Smooth muscle cell (in vitro differentiated cells): ENCODE measurements around the gene SPAM1. TPM values are rescaled to one million over a fixed set of nuclear protein-coding genes. Genes with fewer than 3 reads are reported as not detected.

Experiments
- DNase-seq: peaks from one replicate; lab custom pipeline; 2025; ENCODE audit not compliant: unreplicated experiment; lab: John Stamatoyannopoulos, UW
- H2AFZ ChIP-seq: fragments of 200-600 bp; sonication (generic); 2 replicates; pipeline ENCODE4 v1.6.0; 2016; ENCODE audit warnings: antibody characterized with exemption, low read depth, mild to moderate bottlenecking
- H3F3A ChIP-seq: fragments of 200-600 bp; sonication (generic); 2 replicates; pipeline ENCODE4 v1.6.0; 2017; ENCODE audit warnings: antibody characterized with exemption, low read depth
- H3K27ac ChIP-seq: fragments of 200-600 bp; sonication (generic); 2 replicates; pipeline ENCODE4 v1.5.1; 2016; ENCODE audit warnings: low read depth, mild to moderate bottlenecking
- H3K27me3 ChIP-seq: fragments of 200-600 bp; sonication (generic); 2 replicates; pipeline ENCODE4 v1.6.1; 2016; ENCODE audit warnings: low read depth, mild to moderate bottlenecking
- H3K36me3 ChIP-seq: fragments of 200-600 bp; sonication (generic); 2 replicates; pipeline ENCODE4 v1.5.1; 2016; ENCODE audit warnings: low read depth
- H3K4me1 ChIP-seq: fragments of 200-600 bp; sonication (generic); 2 replicates; pipeline ENCODE4 v1.5.1; 2016; ENCODE audit warnings: low read depth
- H3K4me2 ChIP-seq: fragments of 200-600 bp; sonication (generic); 2 replicates; pipeline ENCODE4 v1.6.0; 2016; ENCODE audit warnings: mild to moderate bottlenecking
- H3K4me3 ChIP-seq: fragments of 200-600 bp; sonication (generic); 2 replicates; pipeline ENCODE4 v1.5.1; 2016; ENCODE audit warnings: mild to moderate bottlenecking
- H3K79me2 ChIP-seq: fragments of 200-600 bp; sonication (generic); 2 replicates; pipeline ENCODE4 v1.6.0; 2016; ENCODE audit warnings: low read depth, mild to moderate bottlenecking
- H3K9ac ChIP-seq: fragments of 200-600 bp; sonication (generic); 2 replicates; pipeline ENCODE4 v1.6.0; 2016; ENCODE audit warnings: low read depth
- H3K9me3 ChIP-seq: fragments of 200-600 bp; sonication (generic); replicated peaks from 2 replicates; pipeline ENCODE4 v1.5.1; 2016; ENCODE audit warnings: low read depth
- H4K20me1 ChIP-seq: fragments of 200-600 bp; sonication (generic); 2 replicates; pipeline ENCODE4 v1.6.0; 2016; ENCODE audit warnings: low read depth
- CTCF ChIP-seq: fragments of 200-600 bp; sonication (generic); IDR thresholded peaks from 2 replicates; pipeline ENCODE4 v1.5.1; 2017; ENCODE audit warnings: borderline replicate concordance, mild to moderate bottlenecking, antibody characterized with exemption; ENCODE audit not compliant: insufficient read depth, poor library complexity, severe bottlenecking
- WGBS: methylation state at CpG from one replicate; pipeline ENCODE4 v1.1.7; 2016; ENCODE audit warnings: low lambda C conversion rate; 5-methylcytosine and 5-hydroxymethylcytosine counted together
- polyA plus RNA-seq: library from polyadenylated mRNA; unstranded; fragments of >200 nt; fragmentation: Nextera tagmentation; extraction: Ambion mirVana; gene quantifications from 2 replicates; pipeline ENCODE4 v1.2.1, GENCODE V29; 2016
- total RNA-seq: library from RNA; depleted of rRNA; stranded (reverse); fragments of >200 nt; gene quantifications from 2 replicates; pipeline ENCODE4 v1.2.3, GENCODE V29; 2014

Gene SPAM1
- total and polyA plus RNA-seq, 2 experiments from 2014 or later = not detected

GRCh38 chr7:123901101-123901500, 23.9 kb upstream of the SPAM1 start:
- H3K4me3 ChIP-seq = no peak overlapping the region
- H3K4me1 ChIP-seq = no peaks in the 10 kb centered on the region
- no peaks in the 10 kb centered on the region for H3F3A ChIP-seq
- H3K27me3 ChIP-seq = no peaks in the 10 kb centered on the region
- TF ChIP-seq CTCF = no peak
- H3K4me2 ChIP-seq = no peak overlapping the region
- DNase-seq = no peak
- H3K79me2 ChIP-seq = no peaks in the 10 kb centered on the region
- no peak overlapping the region for H3K9ac ChIP-seq
- H3K9me3 ChIP-seq = no peaks in the 10 kb centered on the region
- H2AFZ ChIP-seq = no peak overlapping the region
- H3K36me3 ChIP-seq = no peaks in the 10 kb centered on the region
- WGBS = 97% methylated on average over 1 of the region's 1 CpG
- H4K20me1 ChIP-seq = no peaks in the 10 kb centered on the region
- H3K27ac ChIP-seq = no peak overlapping the region

GRCh38 chr7:123905714-123906113, 19.3 kb upstream of the SPAM1 start:
- Histone ChIP-seq H2AFZ (no peak overlapping the region), H3K4me1 (no peaks in the 10 kb centered on the region), H3K79me2 (no peaks in the 10 kb centered on the region), H3K27me3 (no peaks in the 10 kb centered on the region), H3K27ac (no peak overlapping the region), H3K36me3 (no peaks in the 10 kb centered on the region), H4K20me1 (no peaks in the 10 kb centered on the region), H3K4me2 (no peak overlapping the region), H3K9ac (no peak overlapping the region), H3K4me3 (no peak overlapping the region), H3F3A (no peaks in the 10 kb centered on the region), H3K9me3 (no peaks in the 10 kb centered on the region)
- DNase-seq = no peak
- no peak for TF ChIP-seq CTCF

- no peaks in the 10 kb centered on the region for H3K36me3 ChIP-seq
- WGBS = 47% methylated on average over 2 of the region's 2 CpGs
- DNase-seq = no peak
Measured at GRCh38 chr7:123916240-123916724, 8.8 kb upstream of the SPAM1 start.

More at GRCh38 chr7:123916240-123916724, 8.8 kb upstream of the SPAM1 start:
- H3K4me2 ChIP-seq = no peak overlapping the region
- no peaks in the 10 kb centered on the region for H3K79me2 ChIP-seq
- no peaks in the 10 kb centered on the region for H3K4me1 ChIP-seq
- H3F3A ChIP-seq = no peaks in the 10 kb centered on the region
- no peak overlapping the region for H3K4me3 ChIP-seq
- H3K27me3 ChIP-seq = no peaks in the 10 kb centered on the region
- H3K9ac ChIP-seq = no peak overlapping the region
- TF ChIP-seq CTCF = peak; percentile 24
- peak overlapping the region; percentile 16 for H2AFZ ChIP-seq
- no peak overlapping the region for H3K27ac ChIP-seq
- no peaks in the 10 kb centered on the region for H3K9me3 ChIP-seq
- H4K20me1 ChIP-seq = no peaks in the 10 kb centered on the region
